Esophagus squamous epithelium (tissue), 5 donors: Measurements from ENCODE around the gene ITGA8. TPM values are rescaled to one million over a fixed set of nuclear protein-coding genes. Genes with fewer than 3 reads are reported as not detected.
A peak's percentile ranks its signal among the peaks of the same experiment; 100 is the strongest.

ENCODE experiments used
- DNase-seq: peaks from one replicate; lab custom pipeline; 2025; lab: John Stamatoyannopoulos, UW
- H3K27ac ChIP-seq, 4 donors: fragments of 200-600 bp; sonication (generic); one replicate each; pipeline ENCODE4 v1.5.1; 2016 to 2019; ENCODE audit warnings: mild to moderate bottlenecking in 1 of 4
- H3K27me3 ChIP-seq, 4 donors: fragments of 200-600 bp; sonication (generic); 1 replicate in 3 of 4; 2 replicates in 1 of 4; pipeline versions ENCODE4 v1.5.1 to v1.6.0; 2017 to 2021; ENCODE audit warnings: antibody characterized with exemption in 1 of 4
- H3K36me3 ChIP-seq, 3 donors: fragments of 200-600 bp; sonication (generic); one replicate each; pipeline ENCODE4 v1.5.1; 2016 to 2019
- H3K4me1 ChIP-seq, 3 donors: fragments of 200-600 bp; sonication (generic); one replicate each; pipeline ENCODE4 v1.5.1; 2017 to 2019
- H3K4me3 ChIP-seq, 4 donors: fragments of 200-600 bp; sonication (generic); 1 replicate in 3 of 4; 2 replicates in 1 of 4; pipeline ENCODE4 v1.5.1; 2016 to 2019; ENCODE audit warnings: mild to moderate bottlenecking in 2 of 4, moderate library complexity in 1 of 4
- H3K9me3 ChIP-seq, 3 donors: fragments of 200-600 bp; sonication (generic); one replicate each; pipeline ENCODE4 v1.5.1; 2016 to 2019
- CTCF ChIP-seq, 6 experiments: fragments of 450-650 bp in 4 of 6; fragments of 200-600 bp in 2 of 6; sonication (generic) in 2 of 6; IDR thresholded peaks; one replicate each; pipeline ENCODE4 v1.5.1; 2016 to 2019; ENCODE audit warnings: antibody characterized with exemption in 6 of 6, mild to moderate bottlenecking in 4 of 6, moderate library complexity in 4 of 6
- POLR2A ChIP-seq, 4 donors: fragments of 450-650 bp; IDR thresholded peaks; one replicate each; pipeline ENCODE4 v1.6.1; 2017; ENCODE audit warnings: antibody characterized with exemption in 4 of 4, mild to moderate bottlenecking in 4 of 4, moderate library complexity in 3 of 4
- WGBS, 2 donors: methylation state at CpG; one replicate each; pipeline ENCODE4 v1.1.5; 2018; 5-methylcytosine and 5-hydroxymethylcytosine counted together
- intact Hi-C: fragments of 100-400 bp; cut with DNase I; formaldehyde crosslinking; loops from one replicate; pipeline ENCODE4 v1.15.0; 2022
- total RNA-seq, 4 donors: library from RNA; depleted of rRNA; stranded (reverse); fragments of >200 nt; gene quantifications; one replicate each; pipeline ENCODE4 v1.1.0, GENCODE V29; 2016
- donor health status: DM: yes; HTN: yes; CAD: no.

Gene ITGA8
- total RNA-seq, 4 donors from 2014 or later = 1.0 to 22.5 (median 7.5) TPM

GRCh38 chr10:15737656-15738055, 17.9 kb upstream of the ITGA8 start:
- Histone ChIP-seq H3K36me3 (no peaks in the 10 kb centered on the region), H3K27me3 (no peaks in the 10 kb centered on the region), H3K9me3 (no peaks in the 10 kb centered on the region), H3K4me3 (peak overlapping the region in 1 of 4 donors; percentile 18), H3K27ac (peak overlapping the region in 3 of 4 donors; percentile 40 to 84 (median 84)), H3K4me1 (peaks cover 0 to 23% (median 8%) of the 10 kb centered on the region in 3 donors)
- TF ChIP-seq CTCF (IDR thresholded peaks at IDR 0.05) (no peak), POLR2A (IDR thresholded peaks at IDR 0.05) (no peak)
- DNase-seq = no peak
- intact Hi-C loops = no loop called here
- 67 to 72% methylated on average over 5 of the region's 5 CpGs for WGBS, 2 donors

GRCh38 chr10:15735763-15736162, 16.0 kb upstream of the ITGA8 start:
- Histone ChIP-seq H3K4me3 (peak overlapping the region in 1 of 4 donors; percentile 18), H3K27ac (peak overlapping the region in 3 of 4 donors; percentile 39 to 84 (median 47)), H3K4me1 (peaks cover 0 to 23% (median 8%) of the 10 kb centered on the region in 3 donors), H3K36me3 (no peaks in the 10 kb centered on the region), H3K9me3 (no peaks in the 10 kb centered on the region), H3K27me3 (no peaks in the 10 kb centered on the region)
- no peak for DNase-seq
- WGBS, 2 donors = 19 to 24% methylated on average over 4 of the region's 4 CpGs
- intact Hi-C loops = no loop called here
- TF ChIP-seq POLR2A (IDR thresholded peaks at IDR 0.05) (no peak), CTCF (IDR thresholded peaks at IDR 0.05) (no peak)

GRCh38 chr10:15730341-15730740, 10.6 kb upstream of the ITGA8 start:
- no peaks in the 10 kb centered on the region for H3K9me3 ChIP-seq
- 95 to 97% methylated on average over 2 of the region's 2 CpGs for WGBS, 2 donors
- H3K4me3 ChIP-seq = no peak overlapping the region
- H3K27me3 ChIP-seq = no peaks in the 10 kb centered on the region
- H3K4me1 ChIP-seq = peaks cover 0 to 4% (median 0%) of the 10 kb centered on the region in 3 donors
- H3K36me3 ChIP-seq = no peaks in the 10 kb centered on the region
- intact Hi-C loops = no loop called here
- TF ChIP-seq CTCF (IDR thresholded peaks at IDR 0.05) (no peak), POLR2A (IDR thresholded peaks at IDR 0.05) (no peak)
- H3K27ac ChIP-seq = no peak overlapping the region
- no peak for DNase-seq

- no peaks in the 10 kb centered on the region for H3K4me1 ChIP-seq
- no peaks in the 10 kb centered on the region for H3K9me3 ChIP-seq
- TF ChIP-seq CTCF (IDR thresholded peaks at IDR 0.05) = no peak
- no peak for TF ChIP-seq POLR2A (IDR thresholded peaks at IDR 0.05)
- H3K4me3 ChIP-seq = no peak overlapping the region
- no peak for DNase-seq
- WGBS, 2 donors = 83 to 88% methylated on average over 6 to 7 of the region's 7 CpGs
- no peak overlapping the region for H3K27ac ChIP-seq
- no peaks in the 10 kb centered on the region for H3K36me3 ChIP-seq
- intact Hi-C loops = no loop called here
- H3K27me3 ChIP-seq = no peaks in the 10 kb centered on the region
Measured at GRCh38 chr10:15729890-15730289, 10.2 kb upstream of the ITGA8 start.

GRCh38 chr10:15726042-15726441, 6.3 kb upstream of the ITGA8 start:
- no peak overlapping the region for H3K27ac ChIP-seq
- peaks cover 0 to 11% (median 0%) of the 10 kb centered on the region in 4 donors for H3K27me3 ChIP-seq
- WGBS, 2 donors = 58 to 63% methylated on average over 1 of the region's 1 CpG
- H3K36me3 ChIP-seq = no peaks in the 10 kb centered on the region
- no peak for TF ChIP-seq CTCF (IDR thresholded peaks at IDR 0.05)
- TF ChIP-seq POLR2A (IDR thresholded peaks at IDR 0.05) = no peak
- no peaks in the 10 kb centered on the region for H3K9me3 ChIP-seq
- DNase-seq = no peak
- intact Hi-C loops = no loop called here
- no peak overlapping the region for H3K4me3 ChIP-seq
- no peaks in the 10 kb centered on the region for H3K4me1 ChIP-seq
